ENCODE data around the gene PROC.
"Not testable (repeated sequence)": the region's sequence is repeated elsewhere in the genome, so short reads cannot be mapped to it uniquely, and the experiment has no call there.

The PROC gene

GRCh38 chr2:127397568-127398238, 20.5 kb upstream of the PROC start:
- DNase-seq: no peak

GRCh38 chr2:127398239-127398590, 20.0 kb upstream of the PROC start:
- no peak for DNase-seq

GRCh38 chr2:127400533-127400896, 17.7 kb upstream of the PROC start:
- DNase-seq: no peak

GRCh38 chr2:127400897-127401756, 17.1 kb upstream of the PROC start:
- no peak for DNase-seq

- no peak for DNase-seq
Measured at GRCh38 chr2:127401757-127402695, 16.2 kb upstream of the PROC start.

GRCh38 chr2:127403460-127403859, 14.8 kb upstream of the PROC start:
- DNase-seq: no peak

- DNase-seq: no peak
Measured at GRCh38 chr2:127404466-127405254, 13.6 kb upstream of the PROC start.

GRCh38 chr2:127405255-127405610, 13.0 kb upstream of the PROC start:
- no peak for DNase-seq

GRCh38 chr2:127406454-127406853, 11.8 kb upstream of the PROC start:
- no peak for DNase-seq

GRCh38 chr2:127407091-127407490, 11.1 kb upstream of the PROC start:
- DNase-seq: no peak

- no peak for DNase-seq
Measured at GRCh38 chr2:127407661-127408003, 10.6 kb upstream of the PROC start.

- DNase-seq: no peak
Measured at GRCh38 chr2:127408004-127408806, 10.0 kb upstream of the PROC start.

- DNase-seq: no peak
Measured at GRCh38 chr2:127408807-127409099, 9.5 kb upstream of the PROC start.

- DNase-seq: not testable (repeated sequence)
Measured at GRCh38 chr2:127409716-127410115, 8.5 kb upstream of the PROC start.

GRCh38 chr2:127410871-127411652, 7.2 kb upstream of the PROC start:
- no peak for DNase-seq

- no peak for DNase-seq
Measured at GRCh38 chr2:127411653-127412369, 6.4 kb upstream of the PROC start.

- DNase-seq: no peak
Measured at GRCh38 chr2:127413200-127413599, 5.0 kb upstream of the PROC start.

- DNase-seq: no peak
Measured at GRCh38 chr2:127413782-127414637, 4.2 kb upstream of the PROC start.
